Stomach (tissue), 4 donors: ENCODE results near the gene PSMB11.

Source experiments
- CTCF ChIP-seq, 7 experiments: fragments of 450-650 bp in 4 of 7; fragments of 200-600 bp in 3 of 7; sonication (generic) in 3 of 7; IDR thresholded peaks; one replicate each; pipeline ENCODE4 v1.5.1; 2016 to 2019; ENCODE audit warnings: antibody characterized with exemption in 7 of 7, control low read depth in 2 of 7, mild to moderate bottlenecking in 1 of 7
- EP300 ChIP-seq: sonication (generic); formaldehyde crosslinking; IDR thresholded peaks from one replicate; pipeline ENCODE4 v1.6.1; 2017; ENCODE audit warnings: antibody characterized with exemption
- POLR2A ChIP-seq, 4 donors: fragments of 450-650 bp; IDR thresholded peaks; one replicate each; pipeline ENCODE4 v1.6.1; 2016; ENCODE audit warnings: antibody characterized with exemption in 4 of 4, control low read depth in 2 of 4, mild to moderate bottlenecking in 1 of 4, moderate library complexity in 1 of 4
- POLR2AphosphoS5 ChIP-seq, 3 donors: sonication (generic); formaldehyde crosslinking; IDR thresholded peaks; one replicate each; pipeline ENCODE4 v1.6.1; 2016; ENCODE audit warnings: antibody characterized with exemption in 3 of 3

GRCh38 chr14:23000860-23001259, 41.2 kb upstream of the PSMB11 start:
- no peak for TF ChIP-seq CTCF (IDR thresholded peaks at IDR 0.05)
- TF ChIP-seq POLR2A (IDR thresholded peaks at IDR 0.05): no peak
- no peak for TF ChIP-seq EP300
- TF ChIP-seq POLR2AphosphoS5 (IDR thresholded peaks at IDR 0.05): no peak
